HG03442 (cell line): ENCODE measurements around the gene INTS3.
"Not testable (repeated sequence)": the region's sequence is repeated elsewhere in the genome, so short reads cannot be mapped to it uniquely, and the experiment has no call there.

Experiments used
- ATAC-seq: cut with Tn5 transposase; IDR thresholded peaks from one replicate; pipeline ENCODE4 v1.9.1; 2021; ENCODE audit warnings: mild to moderate bottlenecking, moderate library complexity; ENCODE audit not compliant: unreplicated experiment

Gene INTS3

GRCh38 chr1:153775458-153776327 lies 47.8 kb downstream of the INTS3 start:
- no peak for ATAC-seq

DNA sequence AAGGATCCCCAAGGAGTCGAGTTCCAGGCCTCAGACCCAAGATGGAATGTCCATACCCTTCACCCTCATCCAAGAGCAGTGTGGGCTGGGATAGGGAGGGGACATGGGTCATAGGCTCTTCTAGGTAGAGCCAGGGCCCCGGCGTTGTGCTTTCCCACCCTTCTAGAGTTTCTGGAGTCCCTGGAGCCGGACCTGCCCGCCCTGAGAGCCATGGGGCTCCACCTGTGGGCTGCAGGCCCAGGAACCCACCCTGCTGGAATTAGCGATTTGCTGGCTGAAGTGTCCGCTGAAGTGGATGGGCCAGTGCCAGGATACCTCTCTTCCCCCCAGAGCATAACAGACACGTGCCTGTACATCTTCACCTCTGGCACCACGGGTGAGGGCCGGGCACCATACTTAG lies 48.5 kb downstream of the INTS3 start:
- ATAC-seq = no peak

DNA sequence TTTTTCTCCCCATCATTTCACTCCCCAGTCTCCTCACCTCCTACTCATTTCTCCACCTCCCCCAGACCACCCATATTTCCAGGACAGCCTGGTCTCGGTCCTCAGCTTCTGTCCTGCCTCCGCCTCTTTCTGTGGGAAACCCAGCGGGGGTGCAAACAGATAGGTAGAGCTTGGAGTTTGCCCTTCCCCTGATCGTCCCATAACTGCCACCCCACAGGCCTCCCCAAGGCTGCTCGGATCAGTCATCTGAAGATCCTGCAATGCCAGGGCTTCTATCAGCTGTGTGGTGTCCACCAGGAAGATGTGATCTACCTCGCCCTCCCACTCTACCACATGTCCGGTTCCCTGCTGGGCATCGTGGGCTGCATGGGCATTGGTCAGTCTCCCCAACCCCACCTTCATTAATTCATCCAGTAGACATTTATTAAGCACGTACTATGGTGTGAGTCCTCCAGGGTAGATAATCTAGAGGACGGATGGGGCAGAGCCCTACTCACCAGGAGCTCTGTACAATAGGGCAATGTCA lies 49.1 kb downstream of the INTS3 start:
- no peak for ATAC-seq

DNA sequence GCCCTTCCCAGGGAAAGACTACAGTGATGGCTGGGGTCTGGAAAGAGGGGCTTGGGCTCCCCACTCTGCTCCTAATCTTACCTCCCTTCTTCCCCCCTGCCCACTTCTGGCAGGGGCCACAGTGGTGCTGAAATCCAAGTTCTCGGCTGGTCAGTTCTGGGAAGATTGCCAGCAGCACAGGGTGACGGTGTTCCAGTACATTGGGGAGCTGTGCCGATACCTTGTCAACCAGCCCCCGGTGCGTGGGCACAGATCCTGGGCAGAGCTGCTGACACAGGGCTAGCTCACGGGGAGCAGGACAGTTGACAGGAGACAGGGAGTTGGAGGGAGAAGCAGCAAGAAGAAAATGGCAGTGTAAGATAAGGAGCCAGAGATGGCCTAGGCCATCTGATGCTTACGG lies 49.8 kb downstream of the INTS3 start:
- no peak for ATAC-seq

DNA sequence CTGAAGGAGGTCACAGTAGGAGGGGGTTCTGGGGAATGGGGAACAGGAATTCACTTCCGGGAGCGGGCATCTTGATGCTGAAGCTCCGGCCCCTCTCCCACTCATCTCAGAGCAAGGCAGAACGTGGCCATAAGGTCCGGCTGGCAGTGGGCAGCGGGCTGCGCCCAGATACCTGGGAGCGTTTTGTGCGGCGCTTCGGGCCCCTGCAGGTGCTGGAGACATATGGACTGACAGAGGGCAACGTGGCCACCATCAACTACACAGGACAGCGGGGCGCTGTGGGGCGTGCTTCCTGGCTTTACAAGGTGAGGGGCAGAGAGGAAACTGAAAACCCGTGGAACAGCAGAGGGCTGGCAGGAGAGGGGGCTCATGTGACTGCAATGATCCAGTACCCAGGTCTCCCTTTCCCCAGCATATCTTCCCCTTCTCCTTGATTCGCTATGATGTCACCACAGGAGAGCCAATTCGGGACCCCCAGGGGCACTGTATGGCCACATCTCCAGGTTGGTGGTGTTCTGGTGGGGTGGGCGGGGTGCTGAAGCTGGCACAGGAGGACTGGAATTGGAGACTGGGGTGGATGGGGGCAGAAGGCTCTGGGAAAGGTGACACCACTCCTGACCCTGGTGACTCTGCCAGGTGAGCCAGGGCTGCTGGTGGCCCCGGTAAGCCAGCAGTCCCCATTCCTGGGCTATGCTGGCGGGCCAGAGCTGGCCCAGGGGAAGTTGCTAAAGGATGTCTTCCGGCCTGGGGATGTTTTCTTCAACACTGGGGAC lies 50.4 kb downstream of the INTS3 start:
- ATAC-seq = no peak

GRCh38 chr1:153778824-153779519 lies 51.1 kb downstream of the INTS3 start:
- no peak for ATAC-seq

DNA sequence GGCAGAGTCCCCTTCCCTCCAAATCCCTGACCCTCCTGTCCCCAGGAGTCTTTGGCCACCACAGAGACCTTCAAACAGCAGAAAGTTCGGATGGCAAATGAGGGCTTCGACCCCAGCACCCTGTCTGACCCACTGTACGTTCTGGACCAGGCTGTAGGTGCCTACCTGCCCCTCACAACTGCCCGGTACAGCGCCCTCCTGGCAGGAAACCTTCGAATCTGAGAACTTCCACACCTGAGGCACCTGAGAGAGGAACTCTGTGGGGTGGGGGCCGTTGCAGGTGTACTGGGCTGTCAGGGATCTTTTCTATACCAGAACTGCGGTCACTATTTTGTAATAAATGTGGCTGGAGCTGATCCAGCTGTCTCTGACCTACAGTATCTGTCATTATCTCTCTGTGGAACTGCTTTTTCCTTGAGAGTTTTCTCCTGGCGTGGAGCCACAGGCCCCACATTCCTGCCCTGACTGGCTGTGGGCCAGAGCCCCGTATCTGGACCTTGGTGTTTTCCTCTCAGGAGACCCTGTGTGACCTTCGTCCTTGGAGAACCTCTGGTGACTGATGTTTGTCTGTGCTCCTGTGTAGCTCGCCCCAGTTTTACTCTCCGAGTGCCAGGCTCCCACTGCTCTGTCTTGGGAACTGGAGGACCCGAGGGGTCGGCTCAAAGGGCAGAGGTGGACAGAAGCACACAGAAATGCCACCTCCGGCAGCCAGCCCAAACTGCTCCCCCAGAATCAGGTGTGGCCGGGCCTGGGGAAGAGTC lies 52.1 kb downstream of the INTS3 start:
- ATAC-seq = no peak

GRCh38 chr1:153780551-153780950 lies 52.7 kb downstream of the INTS3 start:
- no peak for ATAC-seq

GRCh38 chr1:153782648-153783047 lies 54.8 kb downstream of the INTS3 start:
- ATAC-seq = not testable (repeated sequence)

DNA sequence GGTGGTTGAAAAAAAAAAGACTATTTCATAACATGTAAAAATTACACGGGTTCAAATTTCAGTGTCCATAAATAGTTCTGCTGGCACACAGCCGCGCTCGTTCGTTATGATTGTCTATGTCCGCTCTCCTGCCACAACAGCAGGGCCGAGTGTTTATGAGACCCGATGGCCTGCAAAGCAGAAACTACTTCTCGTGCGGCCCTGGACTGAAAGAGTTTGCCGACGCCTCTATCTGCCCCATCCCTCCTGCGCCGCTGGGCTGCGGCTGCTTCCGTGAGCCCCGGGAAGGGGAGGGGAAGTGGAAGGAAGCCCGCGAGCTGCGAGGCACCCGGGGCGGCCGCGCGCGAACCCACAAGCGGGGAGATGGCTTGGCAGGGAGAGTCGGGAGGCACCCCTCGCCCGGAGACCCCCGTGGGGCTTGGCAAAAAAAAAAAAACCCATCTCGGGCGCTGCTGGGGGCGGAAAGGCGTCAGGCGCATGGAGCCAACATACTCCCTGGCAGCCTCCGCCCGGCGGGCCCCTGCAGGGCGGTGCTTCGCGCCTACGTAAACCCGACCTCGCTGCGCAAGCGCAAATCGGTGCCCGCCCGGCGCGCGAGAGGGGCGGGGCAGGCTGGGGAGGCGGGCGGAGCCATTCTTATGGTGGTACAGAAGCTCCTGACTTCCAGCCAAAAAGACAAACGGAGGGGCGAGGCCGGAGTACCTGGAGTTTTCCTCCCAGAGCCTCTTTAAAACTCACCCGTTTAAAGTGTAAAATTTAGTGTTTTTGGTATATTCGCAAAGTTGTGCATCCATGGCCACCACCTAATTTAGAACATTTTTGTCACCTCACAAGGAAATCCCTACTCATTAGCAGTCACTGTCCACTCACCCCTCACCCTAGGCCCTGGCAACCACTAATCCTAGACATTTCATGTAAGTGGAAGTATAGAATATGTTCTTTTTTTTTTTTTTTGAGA lies 55.7 kb downstream of the INTS3 start:
- peak; percentile 92 for ATAC-seq

- ATAC-seq = no peak
Measured at GRCh38 chr1:153786038-153786790, 58.4 kb downstream of the INTS3 start.

DNA sequence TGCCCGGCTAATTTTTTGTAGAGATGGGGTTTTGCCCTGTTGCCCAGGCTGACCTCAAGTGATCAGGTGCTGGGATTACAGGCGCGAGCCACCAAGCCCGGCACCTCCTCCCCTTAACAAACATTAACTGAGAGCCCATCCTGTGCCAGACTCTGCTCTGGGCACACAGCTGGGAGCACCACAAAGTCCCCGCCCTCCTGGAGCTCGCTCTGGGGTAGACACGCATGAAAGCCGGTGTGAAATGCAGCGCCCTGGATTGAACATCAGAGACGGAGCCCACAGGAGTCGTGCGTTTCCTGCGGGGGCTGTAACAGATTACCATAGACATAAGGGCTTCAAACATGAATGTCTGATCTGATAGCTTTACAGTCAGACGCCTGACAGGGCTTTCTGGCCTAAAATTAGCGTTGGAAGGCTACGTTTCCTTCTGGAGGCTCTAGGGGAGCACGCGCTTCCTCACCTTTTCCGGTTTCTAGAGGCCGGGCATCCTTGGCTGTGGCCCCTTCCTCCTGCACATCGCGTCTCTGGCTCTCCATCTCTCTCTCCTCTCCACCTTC lies 61.7 kb downstream of the INTS3 start:
- no peak for ATAC-seq

DNA sequence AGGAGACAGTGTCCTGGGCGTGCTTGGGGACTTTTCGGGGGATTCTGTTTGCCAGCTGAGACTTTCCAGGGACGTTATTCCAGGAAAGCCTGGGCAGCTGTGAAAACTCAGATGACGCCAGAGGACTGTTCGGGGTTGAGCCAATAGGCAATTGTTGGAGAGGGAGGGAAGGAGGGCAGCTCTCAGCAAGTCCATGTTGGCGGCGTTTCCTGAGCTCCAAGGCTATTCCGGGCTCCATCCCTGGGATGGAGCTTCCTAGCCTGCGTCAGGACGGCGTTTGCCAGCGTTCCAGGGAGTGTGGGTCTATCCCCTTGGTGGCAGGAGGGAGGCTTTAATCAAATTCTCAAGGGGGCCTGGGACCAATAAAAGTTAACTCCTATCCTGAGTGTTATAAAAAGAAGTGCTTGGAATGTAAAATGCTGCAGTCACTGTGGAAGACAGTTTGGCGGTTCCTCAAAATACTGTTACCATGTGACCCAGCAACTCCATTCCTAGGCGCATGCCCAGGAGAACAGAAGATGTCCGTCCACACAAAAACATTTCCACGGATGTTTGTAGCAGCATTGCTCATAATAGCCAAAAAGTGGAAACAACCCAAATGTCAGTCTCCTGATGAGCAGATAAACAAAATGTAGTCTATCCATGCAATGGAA lies 62.6 kb downstream of the INTS3 start:
- no peak for ATAC-seq

DNA sequence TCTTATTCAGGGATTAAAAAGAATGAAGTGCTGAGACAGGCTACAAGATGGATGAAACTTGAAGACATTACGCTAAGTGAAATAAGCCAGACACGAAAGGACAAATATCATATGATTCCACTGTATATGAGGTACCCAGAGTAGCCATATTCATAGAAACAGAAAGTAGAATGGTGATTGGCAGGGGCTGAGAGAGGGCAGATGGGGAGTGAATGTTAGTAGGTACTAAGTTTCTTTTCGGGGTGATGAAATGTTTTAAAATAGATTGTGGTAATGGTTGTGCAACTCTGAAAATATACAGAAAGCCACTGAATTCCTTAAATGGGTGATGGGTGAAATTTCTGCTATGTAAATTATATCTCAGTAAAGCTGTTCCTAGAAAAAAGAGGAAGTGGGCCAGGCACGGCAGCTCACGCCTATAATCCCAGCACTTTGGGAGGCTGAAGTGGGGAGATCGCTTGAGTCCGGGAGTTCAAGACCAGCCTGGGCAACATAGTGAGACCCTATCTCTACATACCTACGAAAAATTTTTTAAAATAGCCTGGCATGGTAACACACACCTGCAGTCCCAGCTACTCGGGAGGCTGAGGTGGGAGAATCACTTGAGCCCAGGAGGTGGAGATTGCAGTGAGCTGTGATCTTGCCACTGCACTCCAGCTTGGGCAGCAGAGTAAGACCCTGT lies 63.3 kb downstream of the INTS3 start:
- peak; percentile 88 for ATAC-seq

- no peak for ATAC-seq
Measured at GRCh38 chr1:153791648-153792253, 63.9 kb downstream of the INTS3 start.

GRCh38 chr1:153792631-153793041 lies 64.8 kb downstream of the INTS3 start:
- no peak for ATAC-seq
